ENCODE results near the gene S100Z.

DNA sequence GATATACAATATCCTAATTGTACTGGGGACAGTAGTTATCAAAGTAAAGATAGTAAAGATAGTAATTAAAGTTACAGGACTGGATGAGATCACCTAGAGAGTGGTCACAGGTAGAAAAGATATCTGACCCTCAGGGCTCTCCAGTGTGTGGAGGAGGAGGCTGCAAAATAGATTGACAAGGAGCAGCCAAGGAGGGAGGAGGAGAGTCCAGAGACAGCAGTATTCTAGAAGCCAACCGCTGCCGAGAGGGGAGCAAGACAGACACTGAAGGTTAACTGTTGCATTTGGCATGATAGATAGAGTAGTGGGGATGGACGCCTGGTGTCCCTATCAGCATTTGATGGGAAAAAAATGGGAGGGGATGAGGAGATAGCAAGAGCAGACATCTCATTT, 48.0 kb upstream of the S100Z start:
- no peak for TF ChIP-seq POLR2A (IDR thresholded peaks at IDR 0.05; ENCODE audit: low read length)
- TF ChIP-seq GATA1 (IDR thresholded peaks at IDR 0.05; ENCODE audit: low read depth, low read length) = no peak
